AG10803 (cell line): ENCODE measurements around the gene LMX1B.

Source experiments
- DNase-seq: peaks from one replicate; pipeline ENCODE4 v3.0.0; 2010; ENCODE audit warnings: low read depth
- H3K4me3 ChIP-seq: 2 replicates; pipeline ENCODE4 v1.5.1; 2011; ENCODE audit warnings: mild to moderate bottlenecking, low read length, control low read depth
- TF ChIP-seq, protein P1 (sequence below): conservative IDR thresholded peaks from 2 replicates; pipeline ENCODE4 v1.5.1; 2011; ENCODE audit warnings: mild to moderate bottlenecking, low read length, control low read depth, inconsistent platforms

LMX1B gene

GRCh38 chr9:126641118-126641851, 27.6 kb downstream of the LMX1B start:
- no peak overlapping the region for H3K4me3 ChIP-seq
- no peak for DNase-seq
- TF ChIP-seq, protein P1, sequence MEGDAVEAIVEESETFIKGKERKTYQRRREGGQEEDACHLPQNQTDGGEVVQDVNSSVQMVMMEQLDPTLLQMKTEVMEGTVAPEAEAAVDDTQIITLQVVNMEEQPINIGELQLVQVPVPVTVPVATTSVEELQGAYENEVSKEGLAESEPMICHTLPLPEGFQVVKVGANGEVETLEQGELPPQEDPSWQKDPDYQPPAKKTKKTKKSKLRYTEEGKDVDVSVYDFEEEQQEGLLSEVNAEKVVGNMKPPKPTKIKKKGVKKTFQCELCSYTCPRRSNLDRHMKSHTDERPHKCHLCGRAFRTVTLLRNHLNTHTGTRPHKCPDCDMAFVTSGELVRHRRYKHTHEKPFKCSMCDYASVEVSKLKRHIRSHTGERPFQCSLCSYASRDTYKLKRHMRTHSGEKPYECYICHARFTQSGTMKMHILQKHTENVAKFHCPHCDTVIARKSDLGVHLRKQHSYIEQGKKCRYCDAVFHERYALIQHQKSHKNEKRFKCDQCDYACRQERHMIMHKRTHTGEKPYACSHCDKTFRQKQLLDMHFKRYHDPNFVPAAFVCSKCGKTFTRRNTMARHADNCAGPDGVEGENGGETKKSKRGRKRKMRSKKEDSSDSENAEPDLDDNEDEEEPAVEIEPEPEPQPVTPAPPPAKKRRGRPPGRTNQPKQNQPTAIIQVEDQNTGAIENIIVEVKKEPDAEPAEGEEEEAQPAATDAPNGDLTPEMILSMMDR = no peak

- TF ChIP-seq, protein P1 = no peak
- DNase-seq = no peak
- H3K4me3 ChIP-seq = no peak overlapping the region
These were observed 28.4 kb downstream of the LMX1B start for GRCh38 chr9:126642010-126642744.

GRCh38 chr9:126642839-126643238, 29.1 kb downstream of the LMX1B start:
- TF ChIP-seq, protein P1 = no peak
- no peak overlapping the region for H3K4me3 ChIP-seq
- DNase-seq = no peak

GRCh38 chr9:126643945-126644527, 30.3 kb downstream of the LMX1B start:
- TF ChIP-seq, protein P1 = no peak
- DNase-seq = no peak
- H3K4me3 ChIP-seq = no peak overlapping the region

DNA sequence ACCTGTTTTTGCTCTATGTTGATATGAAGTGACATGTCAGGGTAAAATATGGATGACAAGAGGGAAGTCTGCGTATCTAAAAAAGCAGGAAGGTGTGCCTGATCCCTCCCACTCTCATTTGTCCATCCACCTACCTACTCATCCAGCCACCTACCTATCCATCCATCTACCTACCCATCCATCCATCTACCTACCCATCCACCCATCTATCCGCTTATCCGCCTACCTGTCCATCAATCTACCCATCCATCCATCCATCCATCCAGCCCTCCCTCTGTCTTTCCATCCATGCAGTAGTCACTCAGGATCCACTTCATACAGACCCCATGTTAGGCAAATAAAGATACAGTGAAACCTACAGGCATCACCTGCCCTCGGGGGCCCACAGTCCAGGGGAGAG, 32.4 kb downstream of the LMX1B start:
- no peak overlapping the region for H3K4me3 ChIP-seq
- no peak for DNase-seq
- TF ChIP-seq, protein P1 = no peak

DNA sequence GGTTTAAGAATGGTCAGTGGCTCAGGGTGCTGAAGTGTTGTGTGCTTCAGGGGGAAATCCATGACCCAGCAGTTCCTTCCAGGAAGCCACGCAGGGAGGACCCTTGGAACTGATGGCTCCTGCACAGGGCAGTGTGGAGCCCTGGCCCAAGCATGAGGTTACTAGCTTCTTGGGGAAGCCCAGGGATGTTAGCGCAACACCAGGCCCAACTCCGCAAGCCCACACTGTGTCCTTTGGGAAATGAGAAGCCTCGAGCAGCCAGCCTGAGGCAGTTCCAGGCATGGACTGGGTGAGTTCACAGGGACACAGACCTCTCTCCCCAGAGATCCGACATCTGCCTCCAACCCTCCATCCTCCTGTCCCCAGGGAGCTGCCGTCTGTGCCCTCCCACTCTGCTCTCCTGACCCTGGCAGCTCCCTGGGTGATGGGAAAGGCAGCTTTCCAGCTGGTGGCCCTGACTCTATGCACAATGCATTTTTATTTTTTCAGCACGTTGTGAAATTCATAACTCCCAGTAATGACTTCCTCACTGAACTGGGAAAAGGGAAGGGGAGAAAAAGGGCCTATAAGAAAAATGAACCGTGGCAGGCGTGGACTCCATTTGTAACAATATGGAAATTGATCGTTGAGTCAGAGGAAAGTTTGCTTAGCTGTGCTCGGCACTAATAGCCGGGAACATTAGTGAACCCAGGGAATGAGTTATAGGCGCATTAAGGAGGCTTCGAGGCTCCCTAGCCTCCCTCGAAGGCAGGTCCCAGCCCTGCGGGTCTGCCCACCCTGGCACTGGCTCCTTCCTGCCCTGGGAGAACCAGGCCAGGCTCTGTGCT, 34.1 kb downstream of the LMX1B start:
- TF ChIP-seq, protein P1 = no peak
- no peak for DNase-seq
- H3K4me3 ChIP-seq = no peak overlapping the region
